ENCODE results near the gene USP3.

The USP3 gene

DNA sequence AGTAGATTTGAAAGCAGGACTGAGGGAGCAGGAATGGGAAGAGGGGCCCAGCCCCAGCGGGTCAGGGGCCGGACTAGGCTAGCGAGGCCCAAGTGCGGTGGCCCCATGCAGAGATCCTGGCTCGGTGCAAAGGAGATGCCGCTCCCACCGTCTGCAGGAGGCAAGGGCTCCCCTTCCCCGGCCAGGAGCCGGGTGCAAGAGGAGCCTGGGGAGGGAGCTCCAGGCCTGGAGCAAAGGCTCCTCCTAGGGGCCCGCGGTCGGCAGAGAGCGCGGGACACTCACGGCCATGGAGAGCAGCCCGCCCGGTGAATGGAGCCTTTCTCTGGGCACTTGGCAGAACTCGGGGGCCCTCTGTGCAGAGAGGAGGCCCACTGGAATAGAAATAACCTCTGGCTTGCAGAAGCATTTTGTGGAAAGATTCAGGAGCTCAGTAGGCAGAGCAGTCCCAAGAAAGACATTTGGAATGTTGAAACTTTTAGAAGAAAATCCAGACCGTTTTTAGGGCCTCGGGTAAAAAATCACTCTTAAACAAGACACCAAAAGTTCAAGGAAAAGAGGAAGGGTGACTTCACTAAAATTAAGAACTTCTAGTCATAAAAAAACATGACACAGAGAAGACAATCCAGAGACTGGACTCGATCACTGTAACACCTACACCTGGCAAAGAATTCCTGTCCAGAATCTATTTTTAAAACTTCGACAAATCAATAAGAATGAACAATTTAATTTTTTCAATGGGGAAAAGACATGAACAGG is 43.0 kb upstream of the USP3 start:
- TF ChIP-seq, protein P1, sequence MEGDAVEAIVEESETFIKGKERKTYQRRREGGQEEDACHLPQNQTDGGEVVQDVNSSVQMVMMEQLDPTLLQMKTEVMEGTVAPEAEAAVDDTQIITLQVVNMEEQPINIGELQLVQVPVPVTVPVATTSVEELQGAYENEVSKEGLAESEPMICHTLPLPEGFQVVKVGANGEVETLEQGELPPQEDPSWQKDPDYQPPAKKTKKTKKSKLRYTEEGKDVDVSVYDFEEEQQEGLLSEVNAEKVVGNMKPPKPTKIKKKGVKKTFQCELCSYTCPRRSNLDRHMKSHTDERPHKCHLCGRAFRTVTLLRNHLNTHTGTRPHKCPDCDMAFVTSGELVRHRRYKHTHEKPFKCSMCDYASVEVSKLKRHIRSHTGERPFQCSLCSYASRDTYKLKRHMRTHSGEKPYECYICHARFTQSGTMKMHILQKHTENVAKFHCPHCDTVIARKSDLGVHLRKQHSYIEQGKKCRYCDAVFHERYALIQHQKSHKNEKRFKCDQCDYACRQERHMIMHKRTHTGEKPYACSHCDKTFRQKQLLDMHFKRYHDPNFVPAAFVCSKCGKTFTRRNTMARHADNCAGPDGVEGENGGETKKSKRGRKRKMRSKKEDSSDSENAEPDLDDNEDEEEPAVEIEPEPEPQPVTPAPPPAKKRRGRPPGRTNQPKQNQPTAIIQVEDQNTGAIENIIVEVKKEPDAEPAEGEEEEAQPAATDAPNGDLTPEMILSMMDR (IDR thresholded peaks at IDR 0.05; ENCODE audit: borderline replicate concordance, control extremely low read depth, extremely low read depth, insufficient read depth, missing control alignments): no peak
- in situ Hi-C loops (cut with MboI; ENCODE audit: low sequenced_read_pairs, unreplicated experiment): loop anchor here (25.0 kb wide), 1 partner anchor 601 kb away; no protein-coding TSS in a partner anchor
- DNase-seq (ENCODE audit: low spot score): no peak

DNA sequence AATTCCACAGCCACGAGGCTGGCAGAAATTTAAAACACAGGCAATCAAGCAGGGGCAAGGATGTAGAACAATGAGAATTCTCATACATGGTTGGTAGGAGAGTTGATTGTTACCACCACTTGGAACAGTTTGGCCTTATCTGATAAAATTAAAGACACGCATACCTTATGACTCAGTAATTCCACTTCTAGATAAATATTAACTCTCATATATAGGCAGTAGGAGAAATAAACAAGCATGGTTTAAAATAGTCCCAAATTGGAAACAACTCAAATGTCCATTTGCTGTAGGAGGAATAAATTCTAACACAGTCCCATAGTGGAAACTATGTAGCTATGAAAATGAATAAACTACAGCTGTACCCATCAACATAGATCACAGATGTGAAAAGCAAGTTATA is 42.3 kb upstream of the USP3 start:
- DNase-seq (ENCODE audit: low spot score): no peak
- in situ Hi-C loops (cut with MboI; ENCODE audit: low sequenced_read_pairs, unreplicated experiment): loop anchor here (25.0 kb wide), 1 partner anchor 600 kb away; no protein-coding TSS in a partner anchor
- TF ChIP-seq, protein P1 (IDR thresholded peaks at IDR 0.05; ENCODE audit: borderline replicate concordance, control extremely low read depth, extremely low read depth, insufficient read depth, missing control alignments): no peak

DNA sequence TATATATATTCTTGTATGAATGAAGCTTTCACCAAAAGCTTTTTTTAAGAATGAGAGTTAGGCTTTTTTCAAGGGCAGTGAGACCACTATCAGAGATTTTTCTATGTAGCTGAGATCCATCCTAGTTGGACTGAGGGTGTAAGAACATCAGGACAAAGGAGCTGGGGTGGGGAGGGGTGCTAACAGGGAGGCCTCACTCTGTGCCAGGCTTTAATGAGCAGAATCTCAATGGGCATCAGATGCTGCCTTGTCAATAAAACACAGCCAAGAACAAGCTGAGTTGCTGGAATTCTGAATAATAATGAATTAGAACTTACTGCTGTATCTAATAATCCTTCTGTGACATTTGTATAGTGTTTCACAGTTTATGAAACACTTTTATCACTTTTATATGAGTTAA is 41.4 kb upstream of the USP3 start:
- in situ Hi-C loops (cut with MboI; ENCODE audit: low sequenced_read_pairs, unreplicated experiment): loop anchor here (25.0 kb wide), 1 partner anchor 599 kb away; no protein-coding TSS in a partner anchor

DNA sequence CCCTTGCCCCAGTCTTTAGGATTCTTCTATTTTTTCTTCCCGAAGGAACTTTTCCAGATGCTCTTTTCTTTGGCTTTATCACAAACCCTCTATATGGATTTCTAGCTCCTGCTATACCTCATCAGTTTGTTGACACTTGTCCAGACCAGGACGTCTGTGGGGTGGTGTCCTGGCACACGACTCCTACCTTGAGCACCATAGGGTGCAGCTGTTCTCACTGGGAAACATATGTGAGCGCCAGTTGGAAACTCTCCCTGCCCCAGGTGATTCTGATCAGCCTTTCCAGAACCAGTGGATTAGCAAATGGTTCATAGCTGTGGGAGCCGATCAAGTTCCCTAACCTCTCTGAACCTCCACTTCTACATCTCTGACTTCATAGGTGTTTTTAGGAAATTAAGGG is 40.6 kb upstream of the USP3 start:
- no peak for DNase-seq (ENCODE audit: low spot score)
- TF ChIP-seq, protein P1 (IDR thresholded peaks at IDR 0.05; ENCODE audit: borderline replicate concordance, control extremely low read depth, extremely low read depth, insufficient read depth, missing control alignments): no peak
- in situ Hi-C loops (cut with MboI; ENCODE audit: low sequenced_read_pairs, unreplicated experiment): loop anchor here (25.0 kb wide), 1 partner anchor 599 kb away; no protein-coding TSS in a partner anchor

More for the DNA sequence above, 41.4 kb upstream of the USP3 start:
- TF ChIP-seq, protein P1 (IDR thresholded peaks at IDR 0.05; ENCODE audit: borderline replicate concordance, control extremely low read depth, extremely low read depth, insufficient read depth, missing control alignments): no peak
- DNase-seq (ENCODE audit: low spot score): no peak

DNA sequence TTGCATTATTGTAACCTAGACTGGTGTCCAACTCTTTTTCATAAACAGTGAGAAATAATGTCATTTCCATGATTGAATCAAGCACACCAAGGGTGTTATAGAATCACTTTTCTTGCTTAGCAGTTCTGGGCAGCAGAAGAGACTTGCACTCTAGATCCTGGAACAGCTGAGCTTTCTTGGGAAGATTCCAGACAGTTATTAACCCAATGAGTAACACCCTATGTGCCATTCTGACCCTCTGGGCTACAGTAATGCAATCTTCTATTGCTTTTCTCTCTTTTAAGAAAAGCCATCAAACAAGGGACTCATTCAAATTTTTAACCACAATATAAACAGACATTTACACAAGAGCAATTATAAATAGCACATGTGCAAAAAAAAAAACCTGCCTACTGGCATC is 39.3 kb upstream of the USP3 start:
- TF ChIP-seq, protein P1 (IDR thresholded peaks at IDR 0.05; ENCODE audit: borderline replicate concordance, control extremely low read depth, extremely low read depth, insufficient read depth, missing control alignments): no peak
- in situ Hi-C loops (cut with MboI; ENCODE audit: low sequenced_read_pairs, unreplicated experiment): loop anchor here (5.0 to 25.0 kb wide), 2 partner anchors 137 to 597 kb away; no protein-coding TSS in a partner anchor
- DNase-seq (ENCODE audit: low spot score): no peak

DNA sequence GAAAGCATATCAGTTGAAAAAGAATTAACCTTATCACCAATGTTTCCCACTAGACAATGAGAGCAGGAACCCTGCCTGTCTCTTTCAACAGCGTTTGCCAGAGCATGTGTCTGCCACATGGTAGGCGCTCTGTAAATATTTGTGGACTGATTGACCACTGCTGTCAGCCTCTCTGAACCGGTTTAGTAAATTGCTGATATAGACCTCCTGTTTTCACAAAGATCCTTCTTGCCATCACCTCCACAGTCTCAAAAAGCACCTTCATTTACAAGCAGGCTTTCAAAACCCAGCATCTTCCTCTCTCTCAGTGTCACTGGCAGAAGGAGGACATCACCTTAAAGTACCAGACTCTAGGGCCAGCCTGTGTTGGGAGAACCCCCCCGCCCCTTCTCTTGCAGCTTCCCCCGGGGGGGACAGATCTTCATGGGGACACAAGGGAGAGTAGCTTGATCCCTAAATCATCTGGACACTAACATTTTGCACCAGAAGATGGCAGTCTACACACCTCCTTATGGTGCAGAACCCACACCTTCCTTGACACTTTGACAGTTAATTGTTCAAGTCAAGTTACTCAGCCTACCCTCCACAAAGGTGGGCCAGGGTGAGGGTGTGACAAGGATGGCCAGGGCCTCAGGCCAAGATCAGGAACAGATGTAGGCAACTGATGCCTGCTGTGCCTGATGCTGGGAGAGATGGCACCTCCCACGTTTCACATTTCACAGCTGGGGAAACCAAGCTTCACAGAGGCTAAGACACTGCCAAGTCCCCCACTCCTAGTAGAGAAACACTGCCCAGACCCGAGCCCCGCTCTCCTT is 37.8 kb upstream of the USP3 start:
- in situ Hi-C loops (cut with MboI; ENCODE audit: low sequenced_read_pairs, unreplicated experiment): loop anchor here (5.0 to 25.0 kb wide), 2 partner anchors 136 to 596 kb away; no protein-coding TSS in a partner anchor
- peak; percentile 83 for DNase-seq (ENCODE audit: low spot score)
- TF ChIP-seq, protein P1 (IDR thresholded peaks at IDR 0.05; ENCODE audit: borderline replicate concordance, control extremely low read depth, extremely low read depth, insufficient read depth, missing control alignments): peak; percentile 61

Measured in GM13976 (cell line).